K562 (cell line): ENCODE data around the gene RPL18A. TPM values are rescaled to one million over a fixed set of nuclear protein-coding genes. Genes with fewer than 3 reads are reported as not detected.
A peak's percentile ranks its signal among the peaks of the same experiment; 100 is the strongest.

Experiments used
- ATF1 ChIP-seq, 2 experiments: fragments of 450-650 bp in 1 of 2; IDR thresholded peaks; 2 replicates each; pipeline ENCODE4 v1.6.1; 2016; ENCODE audit warnings: missing compliant biosample characterization in 1 of 2, missing genetic modification characterization in 1 of 2
- BCLAF1 ChIP-seq, 2 experiments: fragments of 450-650 bp in 1 of 2; IDR thresholded peaks; 2 replicates each; pipeline ENCODE4 v1.6.1; 2011 to 2017; ENCODE audit warnings: low read depth in 2 of 2, antibody characterized with exemption in 1 of 2, borderline replicate concordance in 1 of 2, low read length in 1 of 2, mild to moderate bottlenecking in 1 of 2, mixed read lengths in 1 of 2; ENCODE audit not compliant: control insufficient read depth in 1 of 2
- ETV6 ChIP-seq, 3 experiments: fragments of 150-350 bp in 1 of 3; sonication (generic) in 1 of 3; formaldehyde crosslinking in 1 of 3; IDR thresholded peaks; 2 replicates each; pipeline versions ENCODE4 v1.6.1 to v1.8.0; 2014 to 2022; ENCODE audit warnings: borderline replicate concordance in 2 of 3, low read depth in 2 of 3, antibody characterized with exemption in 1 of 3, low read length in 1 of 3, mild to moderate bottlenecking in 1 of 3, missing genetic modification reagents in 1 of 3
- FOXM1 ChIP-seq, 2 experiments: fragments of 450-650 bp in 1 of 2; sonication (generic) in 1 of 2; formaldehyde crosslinking in 1 of 2; IDR thresholded peaks; 2 replicates each; pipeline versions ENCODE4 v1.6.1 to v1.9.0; 2017 to 2022; ENCODE audit warnings: low read depth in 2 of 2, mild to moderate bottlenecking in 2 of 2, missing genetic modification reagents in 1 of 2, moderate library complexity in 1 of 2
- HMG20B ChIP-seq: fragments of 250-450 bp; sonication (Bioruptor Pico); IDR thresholded peaks from 2 replicates; pipeline ENCODE4 v1.5.0; 2021; ENCODE audit warnings: mild to moderate bottlenecking
- ID3 ChIP-seq, 2 experiments: fragments of 250-450 bp in 1 of 2; fragments of 450-650 bp in 1 of 2; sonication (Bioruptor Pico) in 1 of 2; IDR thresholded peaks; 2 replicates each; pipeline versions ENCODE4 v1.6.1 to v1.8.0; 2016 to 2021; ENCODE audit warnings: mild to moderate bottlenecking in 2 of 2, moderate library complexity in 2 of 2, missing compliant biosample characterization in 1 of 2, missing genetic modification characterization in 1 of 2
- LCOR ChIP-seq: sonication (generic); formaldehyde crosslinking; IDR thresholded peaks from 2 replicates; pipeline ENCODE4 v1.8.0; 2022; ENCODE audit warnings: mild to moderate bottlenecking, missing genetic modification reagents
- NONO ChIP-seq, 2 experiments: fragments of 200-400 bp in 1 of 2; fragments of 450-650 bp in 1 of 2; formaldehyde crosslinking in 1 of 2; IDR thresholded peaks; 2 replicates each; pipeline ENCODE4 v1.6.1; 2017; ENCODE audit warnings: low read depth in 2 of 2, mild to moderate bottlenecking in 2 of 2, moderate library complexity in 2 of 2, low read length in 1 of 2
- POLR2A ChIP-seq: fragments of 450-650 bp; conservative IDR thresholded peaks from 2 replicates; pipeline ENCODE4 v1.6.1; 2016
- SUPT5H ChIP-seq: fragments of 450-650 bp; IDR thresholded peaks from 2 replicates; pipeline ENCODE4 v1.6.1; 2016
- THAP7 ChIP-seq: fragments of 250-450 bp; sonication (Bioruptor Pico); IDR thresholded peaks from 2 replicates; pipeline ENCODE4 v1.5.0; 2021
- TRIM28 ChIP-seq: fragments of 450-650 bp; IDR thresholded peaks from 2 replicates; pipeline ENCODE4 v1.6.1; 2017
- ZBTB12 ChIP-seq: fragments of 250-450 bp; sonication (Bioruptor Pico); IDR thresholded peaks from 2 replicates; pipeline ENCODE4 v1.4.0; 2020
- ZC3H4 ChIP-seq: sonication (generic); formaldehyde crosslinking; IDR thresholded peaks from 2 replicates; pipeline ENCODE4 v1.9.0; 2021; ENCODE audit warnings: missing genetic modification reagents, borderline replicate concordance
- ZFP30 ChIP-seq: fragments of 250-450 bp; sonication (Bioruptor Pico); IDR thresholded peaks from 2 replicates; pipeline ENCODE4 v1.8.0; 2022; ENCODE audit warnings: moderate library complexity, mild to moderate bottlenecking, inconsistent platforms, borderline replicate concordance
- ZNF280A ChIP-seq: fragments of 450-650 bp; IDR thresholded peaks from 2 replicates; pipeline ENCODE4 v1.6.1; 2018; ENCODE audit warnings: mild to moderate bottlenecking, low read depth; ENCODE audit not compliant: partially characterized antibody
- ZNF431 ChIP-seq: sonication (generic); formaldehyde crosslinking; IDR thresholded peaks from 2 replicates; pipeline ENCODE4 v1.8.0; 2022; ENCODE audit warnings: mild to moderate bottlenecking, missing genetic modification reagents
- polyA plus RNA-seq, 8 experiments: library from polyadenylated mRNA; depleted of rRNA in 4 of 8; stranded (reverse) in 5 of 8; unstranded in 3 of 8; fragments of >200 nt; fragmentation: Nextera tagmentation in 2 of 8; fragmentation: Illumina TruSeq in 1 of 8; extraction: Ambion mirVana in 2 of 8; extraction: Trizol in 1 of 8; gene quantifications; 2 replicates each; pipeline versions ENCODE4 v1.2.1 to v1.2.3, GENCODE V29; 2011 to 2014; ENCODE audit warnings: inconsistent platforms in 1 of 8, missing spikeins in 1 of 8
- total RNA-seq, 7 experiments: library from RNA; depleted of rRNA in 6 of 7; stranded (reverse); fragments of >200 nt in 6 of 7; fragmentation: Illumina TruSeq in 2 of 7; extraction: Trizol in 2 of 7; gene quantifications; 2 replicates each; pipeline versions ENCODE4 v1.2.1 to v1.2.3, GENCODE V29; 2011 to 2021; ENCODE audit warnings: low replicate concordance in 1 of 7

The RPL18A gene
- total and polyA plus RNA-seq, 9 of the 15 experiments (the other 6 are each of a cell fraction or from before 2014, with no cell fraction given), result 626 to 2,882 (median 1,895) TPM

GRCh38 chr19:17865364-17866311 lies 5.9 kb downstream of the RPL18A start (continued):
- TF ChIP-seq FOXM1 (IDR thresholded peaks at IDR 0.05; ENCODE audit: low read depth) (no peak), FOXM1 (CRISPR knock-in tag; IDR thresholded peaks at IDR 0.05; ENCODE audit: low read depth) (peak; percentile 59; the same call in 1 of the 2 replicates), ETV6 (IDR thresholded peaks at IDR 0.05; ENCODE audit: borderline replicate concordance in 1 of 2, low read depth in 2 of 2, low read length in 1 of 2) (no peak), ETV6 (CRISPR knock-in tag; IDR thresholded peaks at IDR 0.05; ENCODE audit: borderline replicate concordance) (no peak), ZNF431 (CRISPR knock-in tag) (no peak), THAP7 (CRISPR knock-in tag) (no peak), BCLAF1 (IDR thresholded peaks at IDR 0.05; ENCODE audit: borderline replicate concordance in 1 of 2, control insufficient read depth in 1 of 2, low read depth in 2 of 2, low read length in 1 of 2) (peak in 1 of 2 experiments; percentile 43; a peak in 1 of 4 replicates), ZC3H4 (CRISPR knock-in tag) (peak; percentile 36; the same call in 1 of the 2 replicates), LCOR (CRISPR knock-in tag) (no peak), ATF1 (CRISPR knock-in tag; IDR thresholded peaks at IDR 0.05) (no peak), ATF1 (tag; IDR thresholded peaks at IDR 0.05) (no peak), HMG20B (no peak), SUPT5H (peak; percentile 42), ZBTB12 (CRISPR knock-in tag) (no peak), TRIM28 (0 out of 2 replicates have a peak, but pooled peaks have one; percentile 22), ID3 (CRISPR knock-in tag; IDR thresholded peaks at IDR 0.05) (no peak), ID3 (tag; IDR thresholded peaks at IDR 0.05) (no peak), ZNF280A (no peak), NONO (IDR thresholded peaks at IDR 0.05; ENCODE audit: low read depth in 2 of 2, low read length in 1 of 2) (no peak), ZFP30 (CRISPR knock-in tag) (no peak), POLR2A (peak; percentile 72)
